ENCODE data around the gene GALNT12. TPM values are rescaled to one million over a fixed set of nuclear protein-coding genes. Genes with fewer than 3 reads are reported as not detected.

GALNT12 gene
- total and polyA plus RNA-seq, 2 experiments from 2014 or later = 14.6 to 23.6 TPM

DNA sequence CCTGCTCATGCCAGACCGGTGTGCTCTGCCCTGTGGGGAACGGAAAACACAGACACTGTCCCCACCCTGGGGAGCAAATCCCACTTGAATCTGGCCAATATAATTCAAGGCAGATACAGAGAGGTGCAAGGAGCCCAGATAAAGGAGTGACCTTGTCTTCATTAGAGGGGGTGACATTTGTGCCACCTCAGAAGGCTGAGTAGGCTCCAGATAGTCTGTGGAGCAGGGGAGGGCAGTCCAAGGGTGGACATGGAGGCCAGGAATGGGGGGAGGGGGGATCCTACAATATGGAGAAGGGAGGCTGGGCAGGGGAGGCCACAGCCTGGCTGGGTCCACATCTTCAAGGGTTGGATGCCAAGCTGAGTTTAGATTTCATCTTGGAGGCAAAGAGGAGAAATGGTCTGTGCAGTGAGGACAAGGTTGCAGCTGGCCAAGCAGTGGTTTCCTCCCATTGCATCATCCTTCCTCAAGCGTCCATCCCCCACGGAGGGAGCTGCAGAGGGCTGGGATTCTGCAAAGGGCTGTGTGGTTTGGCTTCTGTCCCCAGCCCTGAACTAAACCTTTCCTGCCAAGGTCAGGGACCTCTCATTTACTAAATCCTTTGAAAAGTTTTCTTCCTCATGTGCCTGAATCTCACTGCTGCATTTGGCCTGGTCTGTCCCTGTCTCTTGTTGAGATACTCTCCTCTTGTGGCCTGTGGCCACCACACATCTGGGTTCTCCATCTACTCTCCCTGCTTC, 60.1 kb downstream of the GALNT12 start:
- H3K36me3 Mint-ChIP-seq (ENCODE audit: low read depth) = no peaks in the 10 kb centered on the region
- Histone ChIP-seq H4K20me1 (replicated peaks; ENCODE audit: insufficient read depth) (no peaks in the 10 kb centered on the region), H3K79me2 (replicated peaks; ENCODE audit: insufficient read depth) (no peaks in the 10 kb centered on the region), H3K27ac (ENCODE audit: low read depth) (no peak overlapping the region), H2AFZ (no peak overlapping the region), H3K9me2 (ENCODE audit: insufficient read depth) (peaks cover 22% of the 10 kb centered on the region; the same call in 1 of the 2 replicates), H3K4me2 (no peak overlapping the region), H3K36me3 (ENCODE audit: insufficient read depth) (no peaks in the 10 kb centered on the region), H3K4me3 (no peak overlapping the region), H3F3A (replicated peaks; ENCODE audit: low read depth) (no peaks in the 10 kb centered on the region), H3K27me3 (ENCODE audit: insufficient read depth) (no peaks in the 10 kb centered on the region), H3K4me1 (ENCODE audit: insufficient read depth) (no peaks in the 10 kb centered on the region)
- H3K4me1 Mint-ChIP-seq = no peaks in the 10 kb centered on the region
- TF ChIP-seq EZH2 (IDR thresholded peaks at IDR 0.05; ENCODE audit: low read depth, unreplicated experiment) (no peak), STAT1 (IDR thresholded peaks at IDR 0.05; ENCODE audit: unreplicated experiment) (no peak), CTCF (conservative IDR thresholded peaks at IDR 0.05; ENCODE audit: low read depth in 2 of 2) (no peak), ZNF462 (CRISPR knock-in tag; IDR thresholded peaks at IDR 0.05) (no peak), JUNB (IDR thresholded peaks at IDR 0.05; ENCODE audit: unreplicated experiment) (no peak), ETS1 (IDR thresholded peaks at IDR 0.05) (no peak), CREB1 (CRISPR knock-in tag; IDR thresholded peaks at IDR 0.05; ENCODE audit: low read depth) (no peak), ZNF331 (CRISPR knock-in tag; IDR thresholded peaks at IDR 0.05; ENCODE audit: low read depth) (no peak), POLR2AphosphoS5 (IDR thresholded peaks at IDR 0.05; ENCODE audit: low read depth) (no peak), EZH2phosphoT487 (IDR thresholded peaks at IDR 0.05; ENCODE audit: unreplicated experiment) (no peak), NANOG (IDR thresholded peaks at IDR 0.05; ENCODE audit: borderline replicate concordance) (no peak)
- TF ChIP-seq, protein P1, sequence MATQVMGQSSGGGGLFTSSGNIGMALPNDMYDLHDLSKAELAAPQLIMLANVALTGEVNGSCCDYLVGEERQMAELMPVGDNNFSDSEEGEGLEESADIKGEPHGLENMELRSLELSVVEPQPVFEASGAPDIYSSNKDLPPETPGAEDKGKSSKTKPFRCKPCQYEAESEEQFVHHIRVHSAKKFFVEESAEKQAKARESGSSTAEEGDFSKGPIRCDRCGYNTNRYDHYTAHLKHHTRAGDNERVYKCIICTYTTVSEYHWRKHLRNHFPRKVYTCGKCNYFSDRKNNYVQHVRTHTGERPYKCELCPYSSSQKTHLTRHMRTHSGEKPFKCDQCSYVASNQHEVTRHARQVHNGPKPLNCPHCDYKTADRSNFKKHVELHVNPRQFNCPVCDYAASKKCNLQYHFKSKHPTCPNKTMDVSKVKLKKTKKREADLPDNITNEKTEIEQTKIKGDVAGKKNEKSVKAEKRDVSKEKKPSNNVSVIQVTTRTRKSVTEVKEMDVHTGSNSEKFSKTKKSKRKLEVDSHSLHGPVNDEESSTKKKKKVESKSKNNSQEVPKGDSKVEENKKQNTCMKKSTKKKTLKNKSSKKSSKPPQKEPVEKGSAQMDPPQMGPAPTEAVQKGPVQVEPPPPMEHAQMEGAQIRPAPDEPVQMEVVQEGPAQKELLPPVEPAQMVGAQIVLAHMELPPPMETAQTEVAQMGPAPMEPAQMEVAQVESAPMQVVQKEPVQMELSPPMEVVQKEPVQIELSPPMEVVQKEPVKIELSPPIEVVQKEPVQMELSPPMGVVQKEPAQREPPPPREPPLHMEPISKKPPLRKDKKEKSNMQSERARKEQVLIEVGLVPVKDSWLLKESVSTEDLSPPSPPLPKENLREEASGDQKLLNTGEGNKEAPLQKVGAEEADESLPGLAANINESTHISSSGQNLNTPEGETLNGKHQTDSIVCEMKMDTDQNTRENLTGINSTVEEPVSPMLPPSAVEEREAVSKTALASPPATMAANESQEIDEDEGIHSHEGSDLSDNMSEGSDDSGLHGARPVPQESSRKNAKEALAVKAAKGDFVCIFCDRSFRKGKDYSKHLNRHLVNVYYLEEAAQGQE (IDR thresholded peaks at IDR 0.05; ENCODE audit: unreplicated experiment) = no peak
- peaks cover 10% of the 10 kb centered on the region for H3K9me3 Mint-ChIP-seq
- H3K27me3 Mint-ChIP-seq (ENCODE audit: insufficient read depth, low read depth, poor library complexity) = peaks cover 3% of the 10 kb centered on the region
- H3K4me3 Mint-ChIP-seq = no peak overlapping the region
- peak overlapping the region; percentile 53; the same call in 1 of the 2 replicates for H3K27ac Mint-ChIP-seq
- DNase-seq (ENCODE audit: low spot score) (no peak), ATAC-seq (no peak)
